IPS-20b (cell line): ENCODE measurements around the gene RSRC2.
"Not testable (repeated sequence)": the region's sequence is repeated elsewhere in the genome, so short reads cannot be mapped to it uniquely, and the experiment has no call there.

Experiments
- H3K27ac ChIP-seq: one replicate; pipeline ENCODE4 v1.5.1; 2013; ENCODE audit warnings: low read length
- H3K27me3 ChIP-seq: 2 replicates; pipeline ENCODE4 v1.6.1; 2013; ENCODE audit warnings: mild to moderate bottlenecking, low read length, inconsistent platforms; ENCODE audit not compliant: insufficient read depth
- H3K36me3 ChIP-seq: 2 replicates; pipeline ENCODE4 v1.6.1; 2013; ENCODE audit warnings: low read depth, mild to moderate bottlenecking, inconsistent platforms, low read length, moderate library complexity; ENCODE audit not compliant: insufficient read depth
- H3K4me1 ChIP-seq: 2 replicates; pipeline ENCODE4 v1.6.1; 2013; ENCODE audit warnings: mild to moderate bottlenecking, control low read depth, inconsistent platforms, low read length, moderate library complexity; ENCODE audit not compliant: insufficient read depth
- H3K4me3 ChIP-seq: 2 replicates; pipeline ENCODE4 v1.5.1; 2013; ENCODE audit warnings: mild to moderate bottlenecking, low read length, inconsistent platforms
- H3K9ac ChIP-seq: 2 replicates; pipeline ENCODE4 v1.6.1; 2013; ENCODE audit warnings: low read depth, mild to moderate bottlenecking, inconsistent platforms, low read length, moderate library complexity
- H3K9me3 ChIP-seq: 2 replicates; pipeline ENCODE4 v1.6.1; 2013; ENCODE audit warnings: mild to moderate bottlenecking, low read depth, low read length, inconsistent platforms; ENCODE audit not compliant: insufficient read depth

The RSRC2 gene

DNA sequence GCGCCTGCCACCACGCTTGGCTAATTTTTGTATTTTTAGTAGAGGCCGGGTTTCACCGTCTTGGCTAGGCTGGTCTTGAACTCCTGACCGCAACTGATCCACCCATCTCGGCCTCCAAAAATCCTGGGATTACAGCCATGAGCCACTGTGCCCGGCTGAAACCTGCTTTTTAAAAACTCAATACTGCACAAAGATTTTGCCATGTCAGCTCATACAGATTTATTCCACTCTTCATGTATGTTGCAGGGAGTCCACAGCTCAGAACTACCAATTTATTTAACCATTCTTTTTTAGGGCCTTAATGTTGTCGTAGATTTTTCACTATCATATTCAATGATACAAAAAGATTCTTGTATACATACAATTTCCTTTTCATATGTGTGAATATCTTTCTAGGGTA is 46.0 kb downstream of the RSRC2 start:
- no peak overlapping the region for H3K4me3 ChIP-seq
- H3K9ac ChIP-seq = no peak overlapping the region
- no peaks in the 10 kb centered on the region for H3K9me3 ChIP-seq
- no peak overlapping the region for H3K27ac ChIP-seq
- H3K27me3 ChIP-seq = no peaks in the 10 kb centered on the region
- no peaks in the 10 kb centered on the region for H3K4me1 ChIP-seq
- peaks cover 96% of the 10 kb centered on the region for H3K36me3 ChIP-seq

DNA sequence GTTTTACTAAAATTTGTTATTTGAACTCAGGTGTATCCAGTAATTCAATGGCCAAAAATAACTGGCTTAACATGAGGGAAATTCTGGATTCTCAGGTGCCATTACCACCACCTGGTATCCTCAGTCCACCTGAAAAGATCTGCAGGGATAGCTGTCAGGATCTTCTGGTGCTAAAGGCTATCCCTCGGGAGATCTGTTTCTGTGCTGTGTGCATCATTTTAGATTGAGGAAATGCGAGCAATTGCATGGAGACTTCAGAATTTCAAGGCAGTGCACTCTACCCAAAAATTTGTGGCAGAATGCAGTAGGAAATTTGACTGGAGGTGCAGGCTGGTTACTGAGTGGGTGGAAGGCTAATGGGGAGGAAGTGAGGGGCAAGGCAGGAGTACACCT is 52.4 kb downstream of the RSRC2 start:
- Histone ChIP-seq H3K4me1 (no peaks in the 10 kb centered on the region), H3K9me3 (no peaks in the 10 kb centered on the region), H3K27ac (no peak overlapping the region), H3K27me3 (no peaks in the 10 kb centered on the region), H3K9ac (no peak overlapping the region), H3K36me3 (peaks cover 74% of the 10 kb centered on the region), H3K4me3 (no peak overlapping the region)

- Histone ChIP-seq H3K27ac (no peak overlapping the region), H3K4me3 (no peak overlapping the region), H3K4me1 (no peaks in the 10 kb centered on the region), H3K36me3 (peaks cover 68% of the 10 kb centered on the region), H3K9ac (no peak overlapping the region), H3K27me3 (no peaks in the 10 kb centered on the region), H3K9me3 (no peaks in the 10 kb centered on the region)
These were observed 53.0 kb downstream of the RSRC2 start for GRCh38 chr12:122473543-122474323.

- H3K4me3 ChIP-seq = no peak overlapping the region
- no peak overlapping the region for H3K27ac ChIP-seq
- no peaks in the 10 kb centered on the region for H3K4me1 ChIP-seq
- H3K27me3 ChIP-seq = no peaks in the 10 kb centered on the region
- no peaks in the 10 kb centered on the region for H3K9me3 ChIP-seq
- H3K36me3 ChIP-seq = peaks cover 48% of the 10 kb centered on the region
- no peak overlapping the region for H3K9ac ChIP-seq
These were observed 55.2 kb downstream of the RSRC2 start for GRCh38 chr12:122471324-122472226.

- peaks cover 38% of the 10 kb centered on the region for H3K36me3 ChIP-seq
- not testable (repeated sequence) for H3K4me1 ChIP-seq, H3K27me3 ChIP-seq, H3K4me3 ChIP-seq, H3K9ac ChIP-seq, H3K27ac ChIP-seq, H3K9me3 ChIP-seq
These were observed 56.2 kb downstream of the RSRC2 start for GRCh38 chr12:122470576-122470975.

DNA sequence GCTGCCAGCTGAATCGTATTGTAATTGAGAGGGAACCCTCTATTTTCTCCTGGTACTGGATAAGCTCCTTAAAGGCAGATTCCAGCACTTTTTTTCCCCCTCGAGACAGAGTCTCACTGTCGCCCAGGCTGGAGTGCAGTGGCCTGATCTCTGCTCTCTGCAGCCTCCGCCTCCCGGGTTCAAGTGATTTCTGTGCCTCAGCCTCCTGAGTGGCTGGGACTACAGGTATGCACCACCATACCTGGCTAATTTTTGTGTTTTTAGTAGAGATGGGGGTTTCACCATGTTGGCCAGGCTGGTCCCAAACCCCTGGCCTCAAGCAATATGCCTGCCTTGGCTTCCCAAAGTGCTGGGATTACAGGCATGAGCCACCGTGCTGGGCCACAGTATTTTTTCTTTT is 56.9 kb downstream of the RSRC2 start:
- H3K27ac ChIP-seq, H3K4me3 ChIP-seq, H3K9me3 ChIP-seq, H3K9ac ChIP-seq, H3K4me1 ChIP-seq, H3K27me3 ChIP-seq: not testable (repeated sequence)
- H3K36me3 ChIP-seq = peaks cover 32% of the 10 kb centered on the region

DNA sequence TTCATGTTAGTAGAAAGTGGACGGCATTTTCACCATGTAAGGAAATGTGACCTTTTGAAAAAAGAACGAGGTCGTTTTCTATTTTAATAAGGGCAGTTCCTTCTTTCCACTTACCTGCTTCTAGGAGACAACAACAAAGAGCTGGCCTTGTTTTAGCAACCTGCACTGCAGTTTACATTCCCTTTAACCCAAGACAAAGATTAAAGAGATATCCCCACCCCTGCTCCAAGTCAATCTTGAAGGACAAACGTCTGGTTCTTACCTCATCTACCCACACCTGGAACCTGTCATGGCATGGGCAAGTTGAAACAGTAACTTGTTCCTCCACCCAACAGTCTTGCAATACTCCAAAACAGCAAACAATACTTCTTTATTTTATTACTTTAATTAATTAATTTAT is 58.8 kb downstream of the RSRC2 start:
- Histone ChIP-seq H3K9me3 (no peaks in the 10 kb centered on the region), H3K36me3 (peaks cover 13% of the 10 kb centered on the region), H3K9ac (no peak overlapping the region), H3K4me3 (no peak overlapping the region), H3K4me1 (no peaks in the 10 kb centered on the region), H3K27ac (no peak overlapping the region), H3K27me3 (no peaks in the 10 kb centered on the region)

GRCh38 chr12:122464317-122465042 is 62.3 kb downstream of the RSRC2 start:
- not testable (repeated sequence) for H3K9ac ChIP-seq, H3K27me3 ChIP-seq, H3K4me1 ChIP-seq, H3K27ac ChIP-seq, H3K9me3 ChIP-seq, H3K36me3 ChIP-seq, H3K4me3 ChIP-seq

DNA sequence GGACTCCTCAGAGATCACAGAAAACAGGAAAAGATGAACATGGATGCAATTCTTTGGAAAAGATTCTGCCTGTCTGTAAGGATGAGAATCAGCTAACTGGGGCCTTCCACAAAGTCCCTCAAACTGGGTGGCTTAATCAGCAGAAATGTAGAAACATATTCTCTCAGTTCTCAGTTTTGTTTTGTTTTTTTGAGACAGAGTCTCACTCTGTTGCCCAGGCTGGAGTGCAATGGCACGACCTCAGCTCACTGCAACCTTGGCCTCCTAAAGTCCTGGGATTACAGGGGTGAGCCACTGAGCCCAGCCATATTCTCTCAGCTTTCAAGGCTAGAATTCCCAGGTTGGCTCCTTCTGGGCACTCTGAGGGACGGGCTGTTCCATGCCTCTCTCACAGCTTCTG is 66.1 kb downstream of the RSRC2 start:
- Histone ChIP-seq H3K9ac (no peak overlapping the region), H3K4me1 (no peaks in the 10 kb centered on the region), H3K9me3 (no peaks in the 10 kb centered on the region), H3K36me3 (no peaks in the 10 kb centered on the region), H3K27ac (no peak overlapping the region), H3K4me3 (no peak overlapping the region), H3K27me3 (no peaks in the 10 kb centered on the region)

GRCh38 chr12:122460061-122460460 is 66.7 kb downstream of the RSRC2 start:
- no peaks in the 10 kb centered on the region for H3K9me3 ChIP-seq
- no peak overlapping the region for H3K9ac ChIP-seq
- H3K4me1 ChIP-seq = no peaks in the 10 kb centered on the region
- no peaks in the 10 kb centered on the region for H3K27me3 ChIP-seq
- H3K27ac ChIP-seq = no peak overlapping the region
- H3K36me3 ChIP-seq = no peaks in the 10 kb centered on the region
- no peak overlapping the region for H3K4me3 ChIP-seq

GRCh38 chr12:122459211-122459610 is 67.5 kb downstream of the RSRC2 start:
- no peaks in the 10 kb centered on the region for H3K27me3 ChIP-seq
- no peaks in the 10 kb centered on the region for H3K36me3 ChIP-seq
- H3K27ac ChIP-seq = no peak overlapping the region
- H3K9me3 ChIP-seq = no peaks in the 10 kb centered on the region
- no peak overlapping the region for H3K9ac ChIP-seq
- H3K4me1 ChIP-seq = no peaks in the 10 kb centered on the region
- H3K4me3 ChIP-seq = no peak overlapping the region
